HCEC 1CT (cell line): ENCODE data around the gene TMEM272.

ENCODE experiments used
- DNase-seq: peaks from one replicate; pipeline ENCODE4 v3.0.0-alpha.2; 2017

TMEM272 gene

GRCh38 chr13:51803422-51804294 lies 41.3 kb downstream of the TMEM272 start, which contains the start of gene DHRS12:
Gene DHRS12, minus strand, starts transcription at chr13:51804163. Its CDS starts 4,504 bp downstream, at chr13:51799659.
- DNase-seq = peak; percentile 71

- no peak for DNase-seq
Observed at GRCh38 chr13:51802631-51803418, 42.2 kb downstream of the TMEM272 start.

GRCh38 chr13:51801631-51802099 lies 43.3 kb downstream of the TMEM272 start:
- no peak for DNase-seq

- no peak for DNase-seq
Observed at GRCh38 chr13:51800486-51800885, 44.5 kb downstream of the TMEM272 start.

GRCh38 chr13:51799261-51799660 lies 45.7 kb downstream of the TMEM272 start:
- DNase-seq = no peak

GRCh38 chr13:51797664-51798488 lies 47.1 kb downstream of the TMEM272 start:
- peak; percentile 36 for DNase-seq

GRCh38 chr13:51796546-51796945 lies 48.4 kb downstream of the TMEM272 start:
- DNase-seq = no peak

GRCh38 chr13:51795419-51795818 lies 49.6 kb downstream of the TMEM272 start:
- DNase-seq = no peak

- DNase-seq = no peak
Observed at GRCh38 chr13:51794964-51795363, 50.0 kb downstream of the TMEM272 start.

- peak; percentile 78 for DNase-seq
Observed at GRCh38 chr13:51793570-51794271, 51.3 kb downstream of the TMEM272 start.

GRCh38 chr13:51786425-51787265 lies 58.3 kb downstream of the TMEM272 start:
- no peak for DNase-seq

- DNase-seq = no peak
Observed at GRCh38 chr13:51785712-51786424, 59.1 kb downstream of the TMEM272 start.

- DNase-seq = no peak
Observed at GRCh38 chr13:51784097-51784496, 60.9 kb downstream of the TMEM272 start.

- no peak for DNase-seq
Observed at GRCh38 chr13:51783428-51784094, 61.4 kb downstream of the TMEM272 start.

GRCh38 chr13:51782026-51782710 lies 62.8 kb downstream of the TMEM272 start:
- no peak for DNase-seq

- no peak for DNase-seq
Observed at GRCh38 chr13:51781246-51782022, 63.5 kb downstream of the TMEM272 start.

GRCh38 chr13:51780099-51780498 lies 64.9 kb downstream of the TMEM272 start:
- DNase-seq = no peak

- no peak for DNase-seq
Observed at GRCh38 chr13:51778392-51778791, 66.6 kb downstream of the TMEM272 start.
